ENCODE results near the gene RAB3A. TPM values are rescaled to one million over a fixed set of nuclear protein-coding genes. Genes with fewer than 3 reads are reported as not detected.
A peak's percentile ranks its signal among the peaks of the same experiment; 100 is the strongest.

RAB3A gene
- total and polyA plus RNA-seq, 9 of the 15 experiments (the other 6 are each of a cell fraction or from before 2014, with no cell fraction given) = 0.17 to 5.1 (median 0.90) TPM; not detected in 1

DNA sequence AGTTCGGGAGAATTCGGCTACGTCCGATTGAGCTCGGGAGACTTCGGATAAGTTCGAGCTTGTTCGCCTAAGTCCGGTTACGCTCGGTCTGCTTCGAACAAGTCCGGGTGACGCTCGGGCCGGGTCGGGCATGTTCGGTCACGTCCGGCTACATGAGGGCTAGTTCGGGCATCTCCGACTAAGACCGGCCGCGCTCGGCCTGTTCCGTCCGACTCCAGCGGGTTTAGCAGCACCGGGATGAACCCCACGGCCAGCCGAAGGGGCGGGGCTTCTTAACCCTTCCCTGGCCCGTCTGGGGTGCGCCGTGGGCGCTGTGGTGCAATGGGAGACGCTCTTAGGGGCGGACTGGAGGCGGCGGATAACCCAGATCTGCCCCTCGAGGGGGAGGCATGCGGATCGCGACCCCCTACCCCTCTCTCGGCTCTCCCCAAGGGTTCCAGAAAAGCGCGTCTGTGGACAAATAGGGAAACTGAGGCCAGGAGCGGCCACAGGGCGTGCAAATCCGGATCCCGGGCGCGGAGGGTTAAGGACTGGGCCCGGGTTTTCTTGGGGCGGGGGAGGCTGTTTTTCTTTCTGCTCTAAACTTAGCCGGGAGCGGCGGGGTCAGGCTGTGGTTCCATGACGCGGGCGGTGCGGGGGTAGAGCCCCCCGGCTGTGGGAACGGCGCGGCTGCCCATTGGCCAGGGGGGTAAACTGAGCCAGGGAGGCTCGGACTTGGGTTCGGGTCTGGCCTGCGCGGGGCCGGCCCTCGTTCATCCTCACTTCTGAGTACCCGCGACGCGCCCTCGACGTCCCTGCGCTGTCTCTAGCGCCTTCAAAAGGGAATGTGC, 20.9 kb upstream of the RAB3A start (continued):
- TF ChIP-seq PHF8 (IDR thresholded peaks at IDR 0.05; ENCODE audit: borderline replicate concordance, low read length) (peak; percentile 12; the same call in 1 of the 2 replicates), CBFA2T3 (IDR thresholded peaks at IDR 0.05) (peak; percentile 9; the same call in 1 of the 2 replicates), HDAC1 (IDR thresholded peaks at IDR 0.05) (0 out of 4 replicates have a peak, but pooled peaks of 1 of the 2 experiments have one; percentile 38), CBX8 (IDR thresholded peaks at IDR 0.05; ENCODE audit: borderline replicate concordance, extremely low read depth, low read depth, low read length, poor library complexity, severe bottlenecking) (no peak), TCF3 (CRISPR knock-in tag; IDR thresholded peaks at IDR 0.05) (no peak), LEF1 (IDR thresholded peaks at IDR 0.05) (0 out of 2 replicates have a peak, but pooled peaks have one; percentile 45), ATF1 (CRISPR knock-in tag; IDR thresholded peaks at IDR 0.05) (no peak), ATF1 (tag; IDR thresholded peaks at IDR 0.05) (peak; percentile 65), CTBP1 (IDR thresholded peaks at IDR 0.05; ENCODE audit: borderline replicate concordance) (0 out of 2 replicates have a peak, but pooled peaks have one; percentile 22), PHF20 (IDR thresholded peaks at IDR 0.05; ENCODE audit: partially characterized antibody) (peak; percentile 27)
